GM12875 (cell line): Measurements from ENCODE around the gene SNN.

Experiments used
- H3K4me3 ChIP-seq: one replicate; pipeline ENCODE4 v1.5.1; 2011; ENCODE audit warnings: low read depth, low read length, control low read depth
- TF ChIP-seq, protein P1 (sequence below): IDR thresholded peaks from 2 replicates; pipeline ENCODE4 v1.5.1; 2011; ENCODE audit warnings: low read depth, mild to moderate bottlenecking, control low read depth, inconsistent platforms, low read length, moderate library complexity, borderline replicate concordance; ENCODE audit not compliant: insufficient read depth

SNN gene

DNA sequence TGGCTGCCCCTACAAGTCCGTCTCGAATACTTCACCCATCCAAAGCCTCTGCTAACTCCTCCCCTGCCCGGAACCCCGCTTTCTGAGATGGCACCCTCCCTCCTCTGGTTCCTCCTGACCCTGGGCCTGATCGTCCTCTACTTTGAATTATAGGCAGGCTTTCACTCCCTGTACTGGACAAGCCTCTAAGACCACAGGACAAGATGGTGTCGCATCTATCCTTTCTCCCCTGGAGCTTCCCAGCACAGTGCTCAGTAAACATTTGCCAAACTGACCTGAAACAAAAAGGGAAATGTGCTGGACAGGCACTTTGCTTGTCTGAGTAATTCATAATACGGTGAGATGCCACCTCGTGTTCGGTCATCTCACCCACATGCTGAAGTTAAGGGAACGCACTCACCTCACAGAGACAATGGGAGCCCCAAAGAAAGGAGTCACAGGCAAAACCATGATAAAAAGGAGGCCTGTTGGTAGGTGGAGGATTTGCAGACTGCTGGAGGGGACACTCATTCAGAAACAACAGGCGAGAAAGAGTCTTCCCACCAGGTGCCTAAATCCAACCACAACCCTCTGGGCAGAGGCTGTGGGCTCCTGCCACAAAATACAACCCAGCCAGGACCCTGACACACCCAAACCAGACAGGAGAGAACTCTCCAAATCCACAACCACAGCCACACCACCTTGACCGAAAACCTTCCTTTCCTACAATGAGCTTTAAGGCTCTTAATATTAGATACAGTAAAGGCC lies 28.2 kb downstream of the SNN start:
- TF ChIP-seq, protein P1, sequence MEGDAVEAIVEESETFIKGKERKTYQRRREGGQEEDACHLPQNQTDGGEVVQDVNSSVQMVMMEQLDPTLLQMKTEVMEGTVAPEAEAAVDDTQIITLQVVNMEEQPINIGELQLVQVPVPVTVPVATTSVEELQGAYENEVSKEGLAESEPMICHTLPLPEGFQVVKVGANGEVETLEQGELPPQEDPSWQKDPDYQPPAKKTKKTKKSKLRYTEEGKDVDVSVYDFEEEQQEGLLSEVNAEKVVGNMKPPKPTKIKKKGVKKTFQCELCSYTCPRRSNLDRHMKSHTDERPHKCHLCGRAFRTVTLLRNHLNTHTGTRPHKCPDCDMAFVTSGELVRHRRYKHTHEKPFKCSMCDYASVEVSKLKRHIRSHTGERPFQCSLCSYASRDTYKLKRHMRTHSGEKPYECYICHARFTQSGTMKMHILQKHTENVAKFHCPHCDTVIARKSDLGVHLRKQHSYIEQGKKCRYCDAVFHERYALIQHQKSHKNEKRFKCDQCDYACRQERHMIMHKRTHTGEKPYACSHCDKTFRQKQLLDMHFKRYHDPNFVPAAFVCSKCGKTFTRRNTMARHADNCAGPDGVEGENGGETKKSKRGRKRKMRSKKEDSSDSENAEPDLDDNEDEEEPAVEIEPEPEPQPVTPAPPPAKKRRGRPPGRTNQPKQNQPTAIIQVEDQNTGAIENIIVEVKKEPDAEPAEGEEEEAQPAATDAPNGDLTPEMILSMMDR, result no peak
- H3K4me3 ChIP-seq, result no peak overlapping the region

DNA sequence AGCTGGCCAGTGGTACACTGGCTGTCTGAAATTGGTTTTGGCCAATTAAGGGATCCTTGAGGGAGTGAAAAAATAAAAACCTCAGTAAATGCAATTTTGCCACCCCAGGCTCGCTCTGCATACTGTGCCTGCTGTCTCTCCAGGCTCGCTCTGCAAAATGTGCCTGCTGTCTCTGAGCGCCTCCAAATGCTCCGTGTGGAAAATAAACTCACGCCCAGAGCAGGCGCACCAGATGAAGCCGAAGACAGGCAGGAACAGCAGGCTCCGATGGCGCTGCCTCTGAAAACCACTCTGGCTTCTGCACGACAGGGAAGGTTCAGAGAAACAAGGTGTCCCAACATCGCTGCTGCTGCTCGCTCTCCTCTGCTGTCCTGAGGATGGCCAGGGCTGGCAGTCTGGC lies 29.1 kb downstream of the SNN start:
- TF ChIP-seq, protein P1, result no peak
- no peak overlapping the region for H3K4me3 ChIP-seq

DNA sequence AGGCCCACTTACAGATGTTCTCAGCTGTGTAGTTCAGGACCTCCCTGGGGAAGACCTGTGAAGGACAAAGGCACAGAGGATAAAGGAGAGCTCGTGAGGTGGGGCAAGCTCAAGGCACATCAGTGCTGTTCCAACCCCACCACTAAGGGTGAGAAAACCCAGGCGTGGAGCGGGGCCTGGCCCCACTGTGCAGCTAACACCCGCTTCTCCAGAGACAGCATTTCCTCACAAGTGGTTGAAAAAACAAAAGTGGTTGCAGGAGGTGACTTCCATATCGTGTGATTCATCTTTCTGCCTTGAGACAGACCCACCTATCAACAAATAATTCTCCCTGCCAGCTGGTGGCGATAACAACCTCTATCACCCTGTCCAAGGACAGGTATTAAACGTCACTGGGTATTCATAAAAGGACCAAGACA lies 30.0 kb downstream of the SNN start:
- no peak overlapping the region for H3K4me3 ChIP-seq
- TF ChIP-seq, protein P1, result no peak

DNA sequence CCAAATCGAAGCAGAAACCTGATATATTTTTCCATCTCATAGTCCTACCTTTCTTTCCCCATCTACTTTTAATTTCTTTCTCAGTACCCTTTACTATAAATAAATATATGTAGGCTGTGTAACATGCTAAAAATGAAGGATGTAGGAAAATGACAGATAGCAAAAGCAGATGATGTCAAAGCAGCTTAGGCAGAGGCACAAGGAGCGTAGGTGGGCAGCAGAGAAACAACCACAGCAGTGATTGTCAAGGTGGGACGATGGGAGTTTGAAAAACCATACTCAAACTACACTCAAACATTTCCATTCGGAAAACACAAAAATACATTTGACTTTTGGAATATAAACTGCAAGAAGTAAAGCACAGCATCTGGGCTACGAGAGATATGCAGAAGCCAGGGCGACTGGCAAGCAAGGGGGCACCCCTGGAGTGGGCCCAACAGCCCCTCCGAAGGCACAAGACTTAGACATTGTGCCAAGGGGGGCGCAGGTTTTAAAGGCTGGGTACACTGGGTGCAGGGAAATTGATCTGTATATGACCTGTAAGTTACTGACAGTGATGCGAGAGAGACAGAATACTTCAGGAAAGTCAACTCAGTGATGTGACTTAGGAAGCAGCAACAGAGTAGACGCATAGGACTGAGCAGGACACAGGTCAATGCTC lies 31.1 kb downstream of the SNN start:
- TF ChIP-seq, protein P1, result no peak
- no peak overlapping the region for H3K4me3 ChIP-seq

DNA sequence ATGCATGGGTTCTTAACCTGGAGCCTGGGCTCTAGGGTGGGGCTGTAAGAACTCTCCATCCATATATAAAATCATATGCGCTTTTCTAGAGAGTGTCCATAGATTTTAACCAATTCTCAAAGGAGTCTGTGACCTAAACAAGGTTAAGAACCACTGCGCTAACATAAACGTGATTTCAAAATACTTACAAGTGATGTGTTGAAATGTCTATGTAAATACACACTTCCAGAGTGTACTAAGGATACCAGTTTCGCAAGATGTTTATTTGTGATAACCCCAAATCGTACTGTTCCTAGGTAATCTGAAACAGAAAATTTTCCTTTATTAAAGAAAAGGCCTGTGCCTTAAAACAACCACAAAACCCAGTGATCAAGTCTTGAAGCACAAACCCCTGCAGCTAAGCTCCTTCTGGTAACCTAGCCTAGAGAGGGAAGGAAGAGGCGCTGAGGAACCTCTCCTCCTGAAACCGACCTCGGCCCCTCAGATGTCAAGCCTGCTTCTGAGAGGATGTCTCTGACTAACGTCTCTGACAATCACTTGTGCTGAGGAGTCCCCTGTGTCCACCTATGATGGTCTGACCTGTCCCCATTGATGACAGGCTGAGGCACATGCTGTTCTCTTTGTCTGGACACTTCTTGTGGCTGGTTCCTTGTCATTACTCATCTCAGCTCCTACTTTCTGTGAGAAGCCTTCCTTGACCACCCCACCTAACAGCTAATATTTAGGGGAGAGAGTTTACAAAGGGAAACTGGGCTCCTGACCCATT lies 32.2 kb downstream of the SNN start:
- TF ChIP-seq, protein P1, result no peak
- no peak overlapping the region for H3K4me3 ChIP-seq

DNA sequence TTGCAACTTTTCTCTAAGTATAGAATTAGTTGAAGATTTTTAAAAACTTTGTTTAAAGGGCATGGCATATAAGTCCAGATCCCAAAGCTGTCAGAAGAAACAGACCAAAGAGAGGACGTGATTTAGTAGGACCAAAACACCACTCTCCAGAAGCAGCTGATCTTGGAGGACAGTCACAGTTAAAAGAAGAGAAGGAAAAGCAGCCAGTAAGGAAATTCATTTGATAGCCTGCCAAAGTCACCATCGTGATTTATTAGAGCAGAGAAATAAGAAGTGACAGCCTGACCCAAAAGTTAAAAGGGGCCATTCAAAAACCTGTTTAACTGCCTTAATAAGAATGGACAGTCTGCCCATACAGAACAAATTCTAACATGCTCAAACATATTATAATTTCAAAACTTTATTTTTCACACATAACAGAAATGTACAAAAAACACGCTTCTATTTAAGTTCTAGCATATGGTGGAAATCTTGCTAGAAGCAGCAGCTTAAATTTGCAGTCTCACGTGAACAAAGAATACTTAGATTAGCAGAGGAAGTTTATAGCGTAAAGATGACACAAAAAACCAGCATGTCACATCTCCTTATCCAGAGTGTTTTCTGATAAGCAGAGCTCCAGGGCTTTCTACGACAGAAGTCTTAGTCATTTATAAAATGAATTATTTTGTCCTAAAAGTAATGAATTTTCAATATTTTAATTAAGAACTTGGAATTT lies 37.2 kb downstream of the SNN start:
- TF ChIP-seq, protein P1, result no peak
- H3K4me3 ChIP-seq, result no peak overlapping the region
